WERI-Rb-1 (cell line): ENCODE measurements around the gene KRTAP5-8.

Source experiments
- DNase-seq: peaks from one replicate; pipeline ENCODE4 v3.0.0-alpha.2; 2020
- H3K27ac ChIP-seq: fragments of 250-450 bp; sonication (Bioruptor Pico); 2 replicates; pipeline ENCODE4 v1.5.1; 2020; ENCODE audit warnings: mild to moderate bottlenecking, moderate library complexity
- H3K27me3 ChIP-seq: fragments of 250-450 bp; sonication (Bioruptor Pico); 2 replicates; pipeline ENCODE4 v1.5.1; 2021; ENCODE audit warnings: mild to moderate bottlenecking, low read depth, moderate library complexity; ENCODE audit not compliant: insufficient read depth, severe bottlenecking
- H3K36me3 ChIP-seq: fragments of 250-450 bp; sonication (Bioruptor Pico); 2 replicates; pipeline ENCODE4 v1.5.1; 2020; ENCODE audit warnings: mild to moderate bottlenecking, moderate library complexity
- H3K4me3 ChIP-seq: 2 replicates; pipeline ENCODE4 v1.5.1; 2011; ENCODE audit warnings: low read depth, mild to moderate bottlenecking, control low read depth, low read length
- H3K9me3 ChIP-seq: fragments of 250-450 bp; sonication (Bioruptor Pico); 2 replicates; pipeline ENCODE4 v1.5.1; 2021; ENCODE audit warnings: mild to moderate bottlenecking, moderate library complexity; ENCODE audit not compliant: severe bottlenecking
- CTCF ChIP-seq: IDR thresholded peaks from 2 replicates; pipeline ENCODE4 v1.5.1; 2011; ENCODE audit warnings: low read depth, mild to moderate bottlenecking, control low read depth, inconsistent platforms, low read length

The KRTAP5-8 gene

GRCh38 chr11:71502871-71503435 lies 34.9 kb upstream of the KRTAP5-8 start:
- no peaks in the 10 kb centered on the region for H3K27me3 ChIP-seq

GRCh38 chr11:71504531-71504930 lies 33.3 kb upstream of the KRTAP5-8 start:
- DNase-seq = no peak
- H3K27ac ChIP-seq = no peak overlapping the region
- no peaks in the 10 kb centered on the region for H3K27me3 ChIP-seq
- H3K9me3 ChIP-seq = no peaks in the 10 kb centered on the region
- peaks cover 6% of the 10 kb centered on the region; the same call in 1 of the 2 replicates for H3K36me3 ChIP-seq
- no peak overlapping the region for H3K4me3 ChIP-seq
- no peak for TF ChIP-seq CTCF

More at GRCh38 chr11:71502871-71503435, 34.9 kb upstream of the KRTAP5-8 start:
- DNase-seq = no peak
- peaks cover 18% of the 10 kb centered on the region for H3K36me3 ChIP-seq
- H3K9me3 ChIP-seq = no peaks in the 10 kb centered on the region
- H3K4me3 ChIP-seq = no peak overlapping the region
- H3K27ac ChIP-seq = no peak overlapping the region
- no peak for TF ChIP-seq CTCF

- Histone ChIP-seq H3K27me3 (no peaks in the 10 kb centered on the region), H3K4me3 (no peak overlapping the region), H3K27ac (no peak overlapping the region), H3K9me3 (peaks cover 3% of the 10 kb centered on the region), H3K36me3 (peaks cover 1% of the 10 kb centered on the region; the same call in 1 of the 2 replicates)
- no peak for DNase-seq
- TF ChIP-seq CTCF = no peak
Observed at GRCh38 chr11:71505001-71505400, 32.8 kb upstream of the KRTAP5-8 start.

GRCh38 chr11:71505781-71506180 lies 32.0 kb upstream of the KRTAP5-8 start:
- no peak overlapping the region for H3K4me3 ChIP-seq
- H3K27me3 ChIP-seq = no peaks in the 10 kb centered on the region
- H3K36me3 ChIP-seq = no peaks in the 10 kb centered on the region
- no peak for DNase-seq
- H3K9me3 ChIP-seq = peaks cover 6% of the 10 kb centered on the region
- no peak overlapping the region for H3K27ac ChIP-seq
- TF ChIP-seq CTCF = no peak

GRCh38 chr11:71507102-71507501 lies 30.7 kb upstream of the KRTAP5-8 start:
- H3K27me3 ChIP-seq = no peaks in the 10 kb centered on the region
- DNase-seq = no peak
- no peak overlapping the region for H3K27ac ChIP-seq
- peaks cover 8% of the 10 kb centered on the region for H3K9me3 ChIP-seq
- no peaks in the 10 kb centered on the region for H3K36me3 ChIP-seq
- H3K4me3 ChIP-seq = no peak overlapping the region
- TF ChIP-seq CTCF = no peak
